Body of pancreas (tissue), 4 donors: Measurements from ENCODE around the gene NR1H2. TPM values are rescaled to one million over a fixed set of nuclear protein-coding genes. Genes with fewer than 3 reads are reported as not detected.

Source experiments
- ATAC-seq: fragments of 150-250 bp; one replicate; pipeline ENCODE4 v1.9.1; 2016
- DNase-seq, 4 donors: peaks; one replicate each; pipeline ENCODE4 v3.0.0-alpha.2; 2019
- H3K27ac ChIP-seq, 4 donors: fragments of 200-600 bp; sonication (generic); 1 replicate in 3 of 4; 2 replicates in 1 of 4; pipeline versions ENCODE4 v1.5.1 to v1.6.1; 2016 to 2019; ENCODE audit warnings: mild to moderate bottlenecking in 1 of 4, mixed read lengths in 1 of 4, moderate library complexity in 1 of 4
- H3K27me3 ChIP-seq, 2 donors: fragments of 200-600 bp; sonication (generic); one replicate each; pipeline ENCODE4 v1.6.0; 2016; ENCODE audit warnings: mild to moderate bottlenecking in 1 of 2
- H3K36me3 ChIP-seq, 2 donors: fragments of 200-600 bp; sonication (generic); replicated peaks in 1 of 2; 2 replicates each; pipeline ENCODE4 v1.5.1; 2016; ENCODE audit warnings: low read depth in 2 of 2; ENCODE audit not compliant: insufficient read depth in 1 of 2
- H3K4me1 ChIP-seq: fragments of 200-600 bp; sonication (generic); one replicate; pipeline ENCODE4 v1.6.0; 2016
- H3K4me3 ChIP-seq, 2 donors: fragments of 200-600 bp; sonication (generic); 1 replicate in 1 of 2; 2 replicates in 1 of 2; pipeline ENCODE4 v1.5.1; 2016 to 2019
- H3K9me3 ChIP-seq, 3 donors: fragments of 200-600 bp; sonication (generic); 1 replicate in 2 of 3; 2 replicates in 1 of 3; pipeline ENCODE4 v1.5.1; 2016
- CTCF ChIP-seq, 7 experiments: fragments of 450-650 bp in 4 of 7; fragments of 200-600 bp in 3 of 7; sonication (generic) in 3 of 7; IDR thresholded peaks; one replicate each; pipeline ENCODE4 v1.5.1; 2016 to 2019; ENCODE audit warnings: antibody characterized with exemption in 7 of 7
- POLR2A ChIP-seq, 3 donors: fragments of 450-650 bp; IDR thresholded peaks; one replicate each; pipeline ENCODE4 v1.6.1; 2016; ENCODE audit warnings: antibody characterized with exemption in 3 of 3, mild to moderate bottlenecking in 2 of 3
- WGBS, 2 donors: methylation state at CpG; one replicate each; pipeline ENCODE4 v1.1.5; 2017; 5-methylcytosine and 5-hydroxymethylcytosine counted together
- intact Hi-C: fragments of 100-400 bp; cut with DNase I; formaldehyde crosslinking; loops from one replicate; pipeline ENCODE4 v1.15.1; 2023
- total RNA-seq, 2 donors: library from RNA; depleted of rRNA; stranded (reverse); fragments of >200 nt; gene quantifications; one replicate each; pipeline ENCODE4 v1.1.0, GENCODE V29; 2016

Gene NR1H2
- total RNA-seq, 2 donors from 2014 or later = 43.2 to 50.1 TPM

GRCh38 chr19:50371914-50372475 is 4.3 kb upstream of the NR1H2 start:
- Histone ChIP-seq H3K4me3 (no peak overlapping the region), H3K27ac (no peak overlapping the region), H3K9me3 (no peaks in the 10 kb centered on the region), H3K36me3 (no peaks in the 10 kb centered on the region), H3K4me1 (peaks cover 9% of the 10 kb centered on the region), H3K27me3 (no peaks in the 10 kb centered on the region)
- ATAC-seq = no peak
- no peak for DNase-seq
- intact Hi-C loops = loop anchor here (5.0 kb wide), 1 partner anchor 90 kb away; no protein-coding TSS in a partner anchor
- no peak for TF ChIP-seq CTCF (IDR thresholded peaks at IDR 0.05)
- no peak for TF ChIP-seq POLR2A (IDR thresholded peaks at IDR 0.05)
- WGBS, 2 donors = 72 to 77% methylated on average over 9 to 10 of the region's 10 CpGs

- intact Hi-C loops = no loop called here
- no peaks in the 10 kb centered on the region for H3K27me3 ChIP-seq
- H3K27ac ChIP-seq = peak overlapping the region in 2 of 4 donors; percentile 57 to 99
- no peaks in the 10 kb centered on the region for H3K9me3 ChIP-seq
- H3K4me3 ChIP-seq = no peak overlapping the region
- H3K36me3 ChIP-seq = peaks cover 0 to 19% of the 10 kb centered on the region in 2 donors
- no peak for ATAC-seq
- TF ChIP-seq POLR2A (IDR thresholded peaks at IDR 0.05) (no peak), CTCF (IDR thresholded peaks at IDR 0.05) (no peak)
- 41 to 49% methylated on average over 7 of the region's 7 CpGs for WGBS, 2 donors
- DNase-seq = peak; percentile 41 to 66 (median 60)
- peaks cover 4% of the 10 kb centered on the region for H3K4me1 ChIP-seq
Observed at GRCh38 chr19:50377051-50377461, 799 bp downstream of the NR1H2 start.

- intact Hi-C loops = no loop called here
- Histone ChIP-seq H3K9me3 (no peaks in the 10 kb centered on the region), H3K4me1 (peaks cover 4% of the 10 kb centered on the region), H3K4me3 (no peak overlapping the region), H3K27me3 (no peaks in the 10 kb centered on the region), H3K27ac (no peak overlapping the region), H3K36me3 (peaks cover 0 to 22% of the 10 kb centered on the region in 2 donors)
- WGBS, 2 donors = 71 to 77% methylated on average over 9 of the region's 9 CpGs
- ATAC-seq = no peak
- no peak for TF ChIP-seq POLR2A (IDR thresholded peaks at IDR 0.05)
- TF ChIP-seq CTCF (IDR thresholded peaks at IDR 0.05) = no peak
- DNase-seq = peak in 1 of 4 donors; percentile 15
Observed at GRCh38 chr19:50377517-50377916, 1.3 kb downstream of the NR1H2 start.

GRCh38 chr19:50378169-50378862 is 2.1 kb downstream of the NR1H2 start:
- Histone ChIP-seq H3K9me3 (no peaks in the 10 kb centered on the region), H3K4me1 (peaks cover 7% of the 10 kb centered on the region), H3K4me3 (no peak overlapping the region), H3K27ac (no peak overlapping the region), H3K27me3 (no peaks in the 10 kb centered on the region), H3K36me3 (peaks cover 0 to 23% of the 10 kb centered on the region in 2 donors)
- no peak for DNase-seq
- TF ChIP-seq POLR2A (IDR thresholded peaks at IDR 0.05) = no peak
- no peak for TF ChIP-seq CTCF (IDR thresholded peaks at IDR 0.05)
- intact Hi-C loops = no loop called here
- ATAC-seq = no peak
- 93 to 95% methylated on average over 11 to 36 of the region's 36 CpGs for WGBS, 2 donors
